ENCODE data around the gene GJD4.

DNA sequence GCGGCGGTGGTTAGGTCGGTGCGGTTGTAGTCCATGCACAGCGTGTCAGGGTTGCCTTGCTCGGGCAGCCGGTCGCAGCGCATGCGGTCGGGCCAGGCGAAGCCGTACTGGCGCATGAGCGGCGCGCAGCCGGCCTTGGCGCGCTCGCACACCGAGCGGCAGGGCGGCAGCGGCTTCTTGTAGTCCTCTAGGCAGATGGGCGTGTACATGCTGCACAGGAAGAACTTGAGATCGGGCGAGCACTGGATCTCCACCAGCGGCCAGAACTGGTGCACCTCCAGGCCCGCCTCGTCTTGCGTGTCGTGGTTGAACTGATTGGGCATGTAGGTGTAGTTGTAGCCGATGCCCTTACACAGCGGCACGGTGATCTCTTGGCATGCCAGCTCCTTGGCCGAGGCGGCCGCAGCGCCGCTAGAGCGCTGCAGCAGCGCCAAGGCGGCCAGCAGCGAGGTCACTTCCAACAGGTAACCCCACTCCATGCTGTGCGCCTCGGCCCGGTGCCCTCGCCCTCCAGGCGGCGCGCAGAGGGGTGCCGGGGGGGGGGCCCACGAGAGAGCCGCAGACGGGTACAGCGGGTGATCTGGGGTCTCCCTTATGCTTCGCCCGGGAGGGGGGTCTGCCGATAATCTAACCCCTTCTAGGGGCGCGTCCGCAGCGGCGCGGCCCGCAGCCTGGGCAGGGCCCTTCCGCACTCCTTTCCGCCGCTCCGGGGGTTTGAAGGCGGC, 36.0 kb downstream of the GJD4 start:
- no peak for TF ChIP-seq CEBPB (IDR thresholded peaks at IDR 0.05; ENCODE audit: borderline replicate concordance in 1 of 2, low read depth in 2 of 2, low read length in 2 of 2)
- no peak for TF ChIP-seq ZNF274 (IDR thresholded peaks at IDR 0.05; ENCODE audit: insufficient read depth, insufficient read length)
- TF ChIP-seq, protein P1, sequence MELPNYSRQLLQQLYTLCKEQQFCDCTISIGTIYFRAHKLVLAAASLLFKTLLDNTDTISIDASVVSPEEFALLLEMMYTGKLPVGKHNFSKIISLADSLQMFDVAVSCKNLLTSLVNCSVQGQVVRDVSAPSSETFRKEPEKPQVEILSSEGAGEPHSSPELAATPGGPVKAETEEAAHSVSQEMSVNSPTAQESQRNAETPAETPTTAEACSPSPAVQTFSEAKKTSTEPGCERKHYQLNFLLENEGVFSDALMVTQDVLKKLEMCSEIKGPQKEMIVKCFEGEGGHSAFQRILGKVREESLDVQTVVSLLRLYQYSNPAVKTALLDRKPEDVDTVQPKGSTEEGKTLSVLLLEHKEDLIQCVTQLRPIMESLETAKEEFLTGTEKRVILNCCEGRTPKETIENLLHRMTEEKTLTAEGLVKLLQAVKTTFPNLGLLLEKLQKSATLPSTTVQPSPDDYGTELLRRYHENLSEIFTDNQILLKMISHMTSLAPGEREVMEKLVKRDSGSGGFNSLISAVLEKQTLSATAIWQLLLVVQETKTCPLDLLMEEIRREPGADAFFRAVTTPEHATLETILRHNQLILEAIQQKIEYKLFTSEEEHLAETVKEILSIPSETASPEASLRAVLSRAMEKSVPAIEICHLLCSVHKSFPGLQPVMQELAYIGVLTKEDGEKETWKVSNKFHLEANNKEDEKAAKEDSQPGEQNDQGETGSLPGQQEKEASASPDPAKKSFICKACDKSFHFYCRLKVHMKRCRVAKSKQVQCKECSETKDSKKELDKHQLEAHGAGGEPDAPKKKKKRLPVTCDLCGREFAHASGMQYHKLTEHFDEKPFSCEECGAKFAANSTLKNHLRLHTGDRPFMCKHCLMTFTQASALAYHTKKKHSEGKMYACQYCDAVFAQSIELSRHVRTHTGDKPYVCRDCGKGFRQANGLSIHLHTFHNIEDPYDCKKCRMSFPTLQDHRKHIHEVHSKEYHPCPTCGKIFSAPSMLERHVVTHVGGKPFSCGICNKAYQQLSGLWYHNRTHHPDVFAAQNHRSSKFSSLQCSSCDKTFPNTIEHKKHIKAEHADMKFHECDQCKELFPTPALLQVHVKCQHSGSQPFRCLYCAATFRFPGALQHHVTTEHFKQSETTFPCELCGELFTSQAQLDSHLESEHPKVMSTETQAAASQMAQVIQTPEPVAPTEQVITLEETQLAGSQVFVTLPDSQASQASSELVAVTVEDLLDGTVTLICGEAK (IDR thresholded peaks at IDR 0.05; ENCODE audit: borderline replicate concordance) = no peak
- TF ChIP-seq POLR2A (IDR thresholded peaks at IDR 0.05; ENCODE audit: low read depth, low read length) = no peak
- TF ChIP-seq CTCF (IDR thresholded peaks at IDR 0.05 in 2 of 3, conservative IDR thresholded peaks at IDR 0.05 in 1 of 3; ENCODE audit: control insufficient read depth in 2 of 3, extremely low read depth in 1 of 3, insufficient read depth in 1 of 3, low read depth in 3 of 3, low read length in 3 of 3) = no peak
- TF ChIP-seq CBFB (IDR thresholded peaks at IDR 0.05; ENCODE audit: low read depth) = no peak
- TF ChIP-seq CHD2 (IDR thresholded peaks at IDR 0.05; ENCODE audit: borderline replicate concordance, low read depth, low read length) = no peak
- no peak for TF ChIP-seq EP300 (IDR thresholded peaks at IDR 0.05; ENCODE audit: borderline replicate concordance in 1 of 2, control insufficient read depth in 1 of 2, low read depth in 2 of 2, low read length in 2 of 2)
- TF ChIP-seq HDAC6 (IDR thresholded peaks at IDR 0.05; ENCODE audit: unreplicated experiment) = peak; percentile 79
- TF ChIP-seq SREBF2 (IDR thresholded peaks at IDR 0.05; ENCODE audit: low read length) = no peak
